Esophagus muscularis mucosa (tissue), 4 donors: Measurements from ENCODE around the gene MYL5.

ENCODE experiments used
- EP300 ChIP-seq: sonication (generic); formaldehyde crosslinking; IDR thresholded peaks from one replicate; pipeline ENCODE4 v1.6.1; 2017; ENCODE audit warnings: antibody characterized with exemption
- POLR2A ChIP-seq: fragments of 450-650 bp; IDR thresholded peaks from one replicate; pipeline ENCODE4 v1.6.1; 2017; ENCODE audit warnings: antibody characterized with exemption, moderate library complexity, mild to moderate bottlenecking, low read depth
- POLR2AphosphoS5 ChIP-seq, 2 donors: sonication (generic); formaldehyde crosslinking; IDR thresholded peaks; one replicate each; pipeline ENCODE4 v1.6.1; 2017; ENCODE audit warnings: antibody characterized with exemption in 2 of 2
- TF ChIP-seq, protein P1 (sequence below), 3 experiments: fragments of 200-600 bp in 2 of 3; fragments of 450-650 bp in 1 of 3; sonication (generic) in 2 of 3; IDR thresholded peaks; one replicate each; pipeline ENCODE4 v1.5.1; 2017 to 2019; ENCODE audit warnings: antibody characterized with exemption in 3 of 3, mild to moderate bottlenecking in 2 of 3, moderate library complexity in 1 of 3

- TF ChIP-seq, protein P1, sequence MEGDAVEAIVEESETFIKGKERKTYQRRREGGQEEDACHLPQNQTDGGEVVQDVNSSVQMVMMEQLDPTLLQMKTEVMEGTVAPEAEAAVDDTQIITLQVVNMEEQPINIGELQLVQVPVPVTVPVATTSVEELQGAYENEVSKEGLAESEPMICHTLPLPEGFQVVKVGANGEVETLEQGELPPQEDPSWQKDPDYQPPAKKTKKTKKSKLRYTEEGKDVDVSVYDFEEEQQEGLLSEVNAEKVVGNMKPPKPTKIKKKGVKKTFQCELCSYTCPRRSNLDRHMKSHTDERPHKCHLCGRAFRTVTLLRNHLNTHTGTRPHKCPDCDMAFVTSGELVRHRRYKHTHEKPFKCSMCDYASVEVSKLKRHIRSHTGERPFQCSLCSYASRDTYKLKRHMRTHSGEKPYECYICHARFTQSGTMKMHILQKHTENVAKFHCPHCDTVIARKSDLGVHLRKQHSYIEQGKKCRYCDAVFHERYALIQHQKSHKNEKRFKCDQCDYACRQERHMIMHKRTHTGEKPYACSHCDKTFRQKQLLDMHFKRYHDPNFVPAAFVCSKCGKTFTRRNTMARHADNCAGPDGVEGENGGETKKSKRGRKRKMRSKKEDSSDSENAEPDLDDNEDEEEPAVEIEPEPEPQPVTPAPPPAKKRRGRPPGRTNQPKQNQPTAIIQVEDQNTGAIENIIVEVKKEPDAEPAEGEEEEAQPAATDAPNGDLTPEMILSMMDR (IDR thresholded peaks at IDR 0.05), result no peak
- no peak for TF ChIP-seq POLR2A
- no peak for TF ChIP-seq POLR2AphosphoS5 (IDR thresholded peaks at IDR 0.05)
- TF ChIP-seq EP300, result no peak
Measured at GRCh38 chr4:700587-701264, 26.4 kb downstream of the MYL5 start.
